WTC11 (cell line): ENCODE data around the gene MAB21L4. TPM values are rescaled to one million over a fixed set of nuclear protein-coding genes. Genes with fewer than 3 reads are reported as not detected.

ENCODE experiments used
- ATAC-seq: fragments of 200-7000 bp; cut with Tn5 transposase; 2 replicates; pipeline ENCODE4 v1.10.0; 2021; ENCODE audit warnings: mild to moderate bottlenecking, moderate library complexity
- CTCF ChIA-PET: fragments of 300-600 bp; sonication (Branson Sonifier 250); formaldehyde crosslinking; loops from one replicate; lab custom pipeline; 2021; ENCODE audit warnings: antibody characterized with exemption; lab: Charles Lee
- POLR2A ChIA-PET: fragments of 350-600 bp; sonication (Branson Sonifier 250); formaldehyde crosslinking; loops from one replicate; lab custom pipeline; 2021; ENCODE audit warnings: antibody characterized with exemption; lab: Charles Lee
- DNase-seq: peaks from one replicate; pipeline ENCODE4 v3.0.0; 2021; ENCODE audit warnings: low spot score
- H3K27ac Mint-ChIP-seq: 2 replicates; pipeline ENCODE4 v1.8.0; 2021; ENCODE audit warnings: mixed read lengths
- H3K27me3 Mint-ChIP-seq: 2 replicates; pipeline ENCODE4 v1.8.0; 2021; ENCODE audit warnings: low read depth, mild to moderate bottlenecking, moderate library complexity, mixed read lengths
- H3K36me3 Mint-ChIP-seq: 2 replicates; pipeline ENCODE4 v1.8.0; 2021; ENCODE audit warnings: mixed read lengths
- H3K4me1 Mint-ChIP-seq: 2 replicates; pipeline ENCODE4 v1.8.0; 2022; ENCODE audit warnings: mixed read lengths
- H3K4me3 Mint-ChIP-seq: 2 replicates; pipeline ENCODE4 v1.8.0; 2021; ENCODE audit warnings: mild to moderate bottlenecking, moderate library complexity, mixed read lengths
- H3K9me3 Mint-ChIP-seq: 2 replicates; pipeline ENCODE4 v1.8.0; 2021; ENCODE audit warnings: mixed read lengths
- AR ChIP-seq: fragments of 250-450 bp; sonication (Bioruptor Pico); IDR thresholded peaks from 2 replicates; pipeline ENCODE4 v1.9.0; 2021; ENCODE audit warnings: mild to moderate bottlenecking
- CBFB ChIP-seq: sonication (generic); formaldehyde crosslinking; IDR thresholded peaks from 2 replicates; pipeline ENCODE4 v1.8.1; 2022; ENCODE audit warnings: mild to moderate bottlenecking, low read depth, missing genetic modification reagents
- CTCF ChIP-seq: fragments of 200-600 bp; IDR thresholded peaks from 2 replicates; pipeline ENCODE4 v1.8.0; 2022; ENCODE audit warnings: antibody characterized with exemption
- FOXJ3 ChIP-seq: sonication (generic); formaldehyde crosslinking; IDR thresholded peaks from 2 replicates; pipeline ENCODE4 v1.9.0; 2021; ENCODE audit warnings: missing genetic modification reagents, mild to moderate bottlenecking, borderline replicate concordance
- FOXP1 ChIP-seq: sonication (generic); formaldehyde crosslinking; IDR thresholded peaks from 2 replicates; pipeline ENCODE4 v1.8.0; 2022; ENCODE audit warnings: missing genetic modification reagents, mild to moderate bottlenecking, moderate library complexity, borderline replicate concordance
- FOXP4 ChIP-seq: sonication (generic); formaldehyde crosslinking; IDR thresholded peaks from 2 replicates; pipeline ENCODE4 v1.8.0; 2022; ENCODE audit warnings: mild to moderate bottlenecking, missing genetic modification reagents
- HMGA2 ChIP-seq: fragments of 250-450 bp; sonication (Bioruptor Pico); IDR thresholded peaks from 2 replicates; pipeline ENCODE4 v1.4.0; 2021; ENCODE audit warnings: mild to moderate bottlenecking, moderate library complexity
- IRF1 ChIP-seq: sonication (generic); formaldehyde crosslinking; IDR thresholded peaks from 2 replicates; pipeline ENCODE4 v1.8.0; 2023; ENCODE audit warnings: missing genetic modification reagents
- NFYB ChIP-seq: sonication (generic); formaldehyde crosslinking; conservative IDR thresholded peaks from 2 replicates; pipeline ENCODE4 v1.8.0; 2022; ENCODE audit warnings: low read depth, missing genetic modification reagents
- RORB ChIP-seq: fragments of 250-450 bp; sonication (Bioruptor Pico); IDR thresholded peaks from 2 replicates; pipeline ENCODE4 v1.9.0; 2021; ENCODE audit warnings: mild to moderate bottlenecking
- SP1 ChIP-seq: sonication (generic); formaldehyde crosslinking; conservative IDR thresholded peaks from 2 replicates; pipeline ENCODE4 v1.8.1; 2022; ENCODE audit warnings: missing genetic modification reagents
- USF2 ChIP-seq: sonication (generic); formaldehyde crosslinking; IDR thresholded peaks from 2 replicates; pipeline ENCODE4 v1.8.1; 2023; ENCODE audit warnings: mild to moderate bottlenecking, missing genetic modification reagents, moderate library complexity
- ZMAT4 ChIP-seq: fragments of 250-450 bp; sonication (Bioruptor Pico); IDR thresholded peaks from 2 replicates; pipeline ENCODE4 v1.9.0; 2021; ENCODE audit warnings: mild to moderate bottlenecking
- ZNF219 ChIP-seq: sonication (generic); formaldehyde crosslinking; IDR thresholded peaks from 2 replicates; pipeline ENCODE4 v1.8.0; 2023; ENCODE audit warnings: missing genetic modification reagents, mild to moderate bottlenecking, borderline replicate concordance
- ZNF317 ChIP-seq: sonication (generic); formaldehyde crosslinking; IDR thresholded peaks from 2 replicates; pipeline ENCODE4 v1.8.1; 2023; ENCODE audit warnings: low read depth, mild to moderate bottlenecking, moderate library complexity, missing genetic modification reagents, borderline replicate concordance
- ZNF425 ChIP-seq: fragments of 250-450 bp; sonication (Bioruptor Pico); conservative IDR thresholded peaks from 2 replicates; pipeline ENCODE4 v1.9.0; 2021; ENCODE audit warnings: mild to moderate bottlenecking
- ZSCAN18 ChIP-seq: fragments of 250-450 bp; sonication (Bioruptor Pico); IDR thresholded peaks from 2 replicates; pipeline ENCODE4 v2.1.2; 2022; ENCODE audit warnings: mild to moderate bottlenecking, moderate library complexity
- total RNA-seq: library from RNA; stranded (reverse); gene quantifications from 3 replicates; pipeline ENCODE4 v1.2.3, GENCODE V29; 2021

MAB21L4 gene
- total RNA-seq, 1 experiment from 2014 or later = not detected

GRCh38 chr2:240884745-240885144 lies 11.2 kb downstream of the MAB21L4 start:
- no peaks in the 10 kb centered on the region for H3K9me3 Mint-ChIP-seq
- ATAC-seq = no peak
- CTCF ChIA-PET = no interaction called here
- no peaks in the 10 kb centered on the region for H3K36me3 Mint-ChIP-seq
- TF ChIP-seq SP1 (no peak), AR (CRISPR knock-in tag) (no peak), RORB (CRISPR knock-in tag) (no peak), NFYB (CRISPR knock-in tag) (no peak), ZNF219 (no peak), HMGA2 (CRISPR knock-in tag) (no peak), CBFB (CRISPR knock-in tag) (no peak), FOXP1 (CRISPR knock-in tag) (no peak), CTCF (no peak), FOXP4 (no peak)
- TF ChIP-seq, all 79 proteins: peak for 0
- no peak overlapping the region for H3K27ac Mint-ChIP-seq
- no peak for DNase-seq
- POLR2A ChIA-PET = no interaction called here
- H3K4me3 Mint-ChIP-seq = no peak overlapping the region
- H3K27me3 Mint-ChIP-seq = no peaks in the 10 kb centered on the region
- no peaks in the 10 kb centered on the region for H3K4me1 Mint-ChIP-seq

GRCh38 chr2:240884221-240884620 lies 11.7 kb downstream of the MAB21L4 start:
- ChIA-PET CTCF (interaction anchor here (1.2 kb wide), 1 partner anchor 33 kb away, joined by 3 read pairs; no protein-coding TSS in a partner anchor), POLR2A (no interaction called here)
- Mint-ChIP-seq H3K4me1 (no peaks in the 10 kb centered on the region), H3K27me3 (no peaks in the 10 kb centered on the region), H3K27ac (no peak overlapping the region), H3K9me3 (no peaks in the 10 kb centered on the region), H3K36me3 (no peaks in the 10 kb centered on the region), H3K4me3 (no peak overlapping the region)
- ATAC-seq (no peak), DNase-seq (no peak)
- TF ChIP-seq CTCF = no peak
- no peak for TF ChIP-seq ZNF317 (CRISPR knock-in tag)
- TF ChIP-seq USF2 (CRISPR knock-in tag) = no peak
- TF ChIP-seq IRF1 (CRISPR knock-in tag) = no peak
- TF ChIP-seq ZSCAN18 (CRISPR knock-in tag) = no peak
- no peak for TF ChIP-seq FOXJ3
- no peak for TF ChIP-seq ZMAT4 (CRISPR knock-in tag)
- TF ChIP-seq ZNF425 = no peak
